Right atrium auricular region (tissue), 2 donors: ENCODE results near the gene GPC6. TPM values are rescaled to one million over a fixed set of nuclear protein-coding genes. Genes with fewer than 3 reads are reported as not detected.

ENCODE experiments used
- DNase-seq: peaks from one replicate; pipeline ENCODE4 v3.0.0-alpha.2; 2019; ENCODE audit warnings: low spot score
- H3K27ac ChIP-seq, 2 donors: fragments of 200-600 bp; sonication (generic); 1 replicate in 1 of 2; 2 replicates in 1 of 2; pipeline ENCODE4 v1.5.1; 2016 to 2019
- H3K27me3 ChIP-seq, 2 donors: fragments of 200-600 bp; sonication (generic); one replicate each; pipeline versions ENCODE4 v1.5.1 to v1.6.0; 2017 to 2019
- H3K36me3 ChIP-seq: fragments of 200-600 bp; sonication (generic); one replicate; pipeline ENCODE4 v1.5.1; 2016
- H3K4me1 ChIP-seq, 2 donors: fragments of 200-600 bp; sonication (generic); one replicate each; pipeline versions ENCODE4 v1.5.1 to v1.6.0; 2017 to 2019
- H3K4me3 ChIP-seq, 2 donors: fragments of 200-600 bp; sonication (generic); 1 replicate in 1 of 2; 2 replicates in 1 of 2; pipeline ENCODE4 v1.5.1; 2017 to 2019; ENCODE audit warnings: mild to moderate bottlenecking in 1 of 2, moderate library complexity in 1 of 2
- H3K9me3 ChIP-seq, 2 donors: fragments of 200-600 bp; sonication (generic); one replicate each; pipeline ENCODE4 v1.5.1; 2019
- total RNA-seq, 2 donors: library from RNA; depleted of rRNA; stranded (reverse); fragments of >200 nt; gene quantifications; one replicate each; pipeline ENCODE4 v1.1.0, GENCODE V29; 2016
- TF ChIP-seq, protein P1 (sequence below), 2 donors: fragments of 200-600 bp; sonication (generic); IDR thresholded peaks; one replicate each; pipeline ENCODE4 v1.5.1; 2019; ENCODE audit warnings: antibody characterized with exemption in 2 of 2

GPC6 gene
- total RNA-seq, 2 donors from 2014 or later, result 1.3 to 3.8 TPM

DNA sequence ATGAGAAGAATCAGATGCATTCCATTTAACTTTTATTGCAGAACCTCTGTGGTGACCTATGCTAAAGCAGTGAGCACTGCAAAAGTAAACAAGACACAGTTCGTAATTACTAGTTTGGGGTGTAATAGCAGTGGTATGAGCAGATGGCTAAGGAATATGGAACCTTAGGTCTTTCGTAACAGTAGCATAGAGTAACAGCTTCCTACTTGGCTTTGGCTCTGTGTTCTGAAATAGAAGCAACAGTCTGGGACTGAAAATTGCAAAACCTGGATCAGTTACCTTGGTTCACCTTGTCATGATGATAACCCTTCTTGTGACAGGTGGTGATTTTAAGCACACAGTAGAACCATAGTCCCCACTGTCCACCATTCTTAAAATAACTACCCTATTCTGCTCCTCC lies 303.4 kb downstream of the GPC6 start:
- no peak for DNase-seq
- no peak overlapping the region for H3K27ac ChIP-seq

DNA sequence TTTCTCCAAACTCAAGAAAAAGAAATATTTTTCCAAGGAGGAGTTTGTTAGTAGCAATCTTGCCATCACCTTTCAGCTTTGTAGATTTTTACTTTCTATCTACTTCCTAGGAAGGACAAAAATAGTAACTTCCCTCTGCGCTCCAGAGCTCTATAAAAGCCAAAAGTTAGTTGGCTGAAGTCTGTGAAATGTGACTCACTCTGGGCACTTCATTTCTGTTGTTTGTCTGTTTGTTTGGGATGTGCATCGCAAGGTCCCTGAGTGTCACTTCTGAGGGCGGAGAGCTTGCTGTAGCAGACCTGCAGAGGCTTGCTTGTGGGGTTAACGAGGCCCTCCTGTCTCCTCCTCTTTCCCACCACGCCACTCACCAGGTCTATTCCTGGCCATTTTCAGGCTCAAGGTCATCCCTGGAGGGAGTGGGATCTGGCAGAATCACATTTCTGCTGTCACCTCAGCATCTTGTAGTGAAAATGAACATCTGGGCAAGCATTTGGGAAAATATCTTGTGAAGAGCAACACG lies 307.6 kb downstream of the GPC6 start:
- Histone ChIP-seq H3K27ac (no peak overlapping the region), H3K4me1 (no peaks in the 10 kb centered on the region), H3K36me3 (no peaks in the 10 kb centered on the region), H3K27me3 (no peaks in the 10 kb centered on the region), H3K4me3 (no peak overlapping the region), H3K9me3 (no peaks in the 10 kb centered on the region)
- no peak for DNase-seq
- TF ChIP-seq, protein P1, sequence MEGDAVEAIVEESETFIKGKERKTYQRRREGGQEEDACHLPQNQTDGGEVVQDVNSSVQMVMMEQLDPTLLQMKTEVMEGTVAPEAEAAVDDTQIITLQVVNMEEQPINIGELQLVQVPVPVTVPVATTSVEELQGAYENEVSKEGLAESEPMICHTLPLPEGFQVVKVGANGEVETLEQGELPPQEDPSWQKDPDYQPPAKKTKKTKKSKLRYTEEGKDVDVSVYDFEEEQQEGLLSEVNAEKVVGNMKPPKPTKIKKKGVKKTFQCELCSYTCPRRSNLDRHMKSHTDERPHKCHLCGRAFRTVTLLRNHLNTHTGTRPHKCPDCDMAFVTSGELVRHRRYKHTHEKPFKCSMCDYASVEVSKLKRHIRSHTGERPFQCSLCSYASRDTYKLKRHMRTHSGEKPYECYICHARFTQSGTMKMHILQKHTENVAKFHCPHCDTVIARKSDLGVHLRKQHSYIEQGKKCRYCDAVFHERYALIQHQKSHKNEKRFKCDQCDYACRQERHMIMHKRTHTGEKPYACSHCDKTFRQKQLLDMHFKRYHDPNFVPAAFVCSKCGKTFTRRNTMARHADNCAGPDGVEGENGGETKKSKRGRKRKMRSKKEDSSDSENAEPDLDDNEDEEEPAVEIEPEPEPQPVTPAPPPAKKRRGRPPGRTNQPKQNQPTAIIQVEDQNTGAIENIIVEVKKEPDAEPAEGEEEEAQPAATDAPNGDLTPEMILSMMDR (IDR thresholded peaks at IDR 0.05), result no peak

More for the DNA sequence above, 303.4 kb downstream of the GPC6 start:
- Histone ChIP-seq H3K36me3 (no peaks in the 10 kb centered on the region), H3K9me3 (no peaks in the 10 kb centered on the region), H3K27me3 (no peaks in the 10 kb centered on the region), H3K4me3 (no peak overlapping the region), H3K4me1 (no peaks in the 10 kb centered on the region)
- TF ChIP-seq, protein P1 (IDR thresholded peaks at IDR 0.05), result no peak

DNA sequence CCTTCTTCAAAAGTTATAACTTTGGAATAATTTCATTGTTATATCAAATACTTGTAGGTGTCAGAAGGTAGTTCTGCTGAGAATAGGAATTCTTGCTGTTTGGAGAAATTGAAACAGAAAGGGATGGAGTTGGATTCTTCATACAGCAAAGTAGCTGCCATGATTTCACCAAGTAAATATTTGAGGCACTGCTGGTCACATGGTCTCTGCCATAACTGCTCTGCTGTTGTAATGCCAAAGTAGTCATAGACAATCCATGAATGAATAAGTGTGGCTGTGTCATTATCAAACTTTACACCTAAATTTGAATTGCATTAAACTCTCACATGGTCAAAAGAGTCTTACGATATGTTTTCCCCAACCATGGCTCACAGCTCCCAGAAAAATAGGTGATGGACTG lies 308.6 kb downstream of the GPC6 start:
- H3K36me3 ChIP-seq, result no peaks in the 10 kb centered on the region

DNA sequence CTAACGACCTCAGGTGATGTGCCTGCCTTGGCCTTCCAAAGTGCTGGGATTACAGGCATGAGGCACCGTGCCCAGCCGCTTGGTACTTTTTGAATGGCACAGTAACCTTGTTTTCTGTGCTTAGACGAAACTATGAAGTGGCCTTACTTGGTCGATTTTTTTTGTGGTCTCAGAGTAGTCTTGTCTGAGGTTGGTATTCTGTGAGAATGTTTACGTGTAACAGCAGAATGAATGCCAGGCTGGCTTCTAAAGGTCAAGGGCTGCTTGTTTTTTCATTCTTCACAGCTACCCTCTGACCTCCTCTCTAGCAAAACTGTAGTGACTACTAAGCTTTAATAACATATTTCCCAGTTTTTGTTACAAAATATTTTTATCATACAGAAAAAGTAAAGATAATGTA lies 313.3 kb downstream of the GPC6 start:
- Histone ChIP-seq H3K4me3 (no peak overlapping the region), H3K27me3 (no peaks in the 10 kb centered on the region), H3K9me3 (no peaks in the 10 kb centered on the region), H3K27ac (no peak overlapping the region), H3K36me3 (no peaks in the 10 kb centered on the region), H3K4me1 (no peaks in the 10 kb centered on the region)
- no peak for DNase-seq
- TF ChIP-seq, protein P1 (IDR thresholded peaks at IDR 0.05), result no peak

More for the DNA sequence above, 308.6 kb downstream of the GPC6 start:
- Histone ChIP-seq H3K27ac (no peak overlapping the region), H3K4me3 (no peak overlapping the region), H3K9me3 (no peaks in the 10 kb centered on the region), H3K27me3 (no peaks in the 10 kb centered on the region), H3K4me1 (no peaks in the 10 kb centered on the region)
- TF ChIP-seq, protein P1 (IDR thresholded peaks at IDR 0.05), result no peak
- no peak for DNase-seq

DNA sequence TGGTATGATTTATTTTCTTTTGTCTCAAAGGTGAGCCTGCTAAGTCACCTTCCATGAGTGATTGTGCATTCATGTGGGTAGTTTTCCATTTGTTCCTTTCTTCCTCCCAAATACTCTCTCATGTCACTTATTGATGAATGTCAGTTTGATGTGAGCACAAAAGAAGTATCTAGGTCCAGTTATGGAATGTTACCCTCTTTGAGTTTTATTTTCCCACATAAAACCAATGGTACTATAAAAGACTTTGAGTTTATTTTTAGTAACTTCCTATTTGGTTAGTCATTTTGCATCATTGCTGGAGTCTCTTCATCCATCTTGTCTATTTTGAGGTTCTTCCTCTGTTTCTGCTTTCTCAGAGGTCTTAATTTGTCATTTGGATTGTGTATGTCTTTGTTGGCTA lies 321.3 kb downstream of the GPC6 start:
- TF ChIP-seq, protein P1 (IDR thresholded peaks at IDR 0.05), result no peak
- Histone ChIP-seq H3K36me3 (no peaks in the 10 kb centered on the region), H3K4me3 (no peak overlapping the region), H3K9me3 (no peaks in the 10 kb centered on the region), H3K27ac (no peak overlapping the region), H3K4me1 (no peaks in the 10 kb centered on the region), H3K27me3 (no peaks in the 10 kb centered on the region)
- no peak for DNase-seq

DNA sequence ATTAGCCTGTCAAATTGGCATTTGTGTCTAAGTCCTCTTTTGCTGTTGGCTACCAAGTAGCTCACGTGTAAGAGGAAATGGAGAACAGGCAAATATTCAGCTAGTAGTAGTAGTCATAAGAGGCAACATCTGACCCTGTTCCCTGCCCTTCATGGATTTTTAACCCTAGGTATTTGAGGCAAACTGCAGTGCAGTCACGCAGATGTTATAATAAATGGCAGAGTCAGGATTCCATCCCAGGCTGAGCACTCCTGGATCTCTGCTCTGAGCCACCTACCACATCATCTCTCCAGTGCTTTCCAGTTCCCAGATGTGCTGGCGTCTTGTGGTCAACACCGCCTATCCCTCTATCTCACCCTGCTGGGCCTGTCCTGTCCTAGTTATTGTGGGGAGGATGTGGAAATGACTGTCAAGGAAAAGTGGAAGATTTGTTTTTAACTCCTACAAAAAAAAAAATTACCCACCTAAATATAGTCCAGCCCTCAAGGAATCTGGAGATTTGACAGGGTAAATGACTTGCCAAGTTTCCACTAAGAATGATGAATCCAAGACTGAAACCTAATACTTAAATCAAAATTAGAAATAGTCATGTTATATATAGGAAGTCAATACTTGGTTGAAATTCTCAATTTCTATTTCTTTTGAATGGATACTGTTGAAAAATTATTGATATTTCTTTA lies 322.9 kb downstream of the GPC6 start:
- Histone ChIP-seq H3K9me3 (no peaks in the 10 kb centered on the region), H3K4me1 (no peaks in the 10 kb centered on the region), H3K4me3 (no peak overlapping the region), H3K27me3 (no peaks in the 10 kb centered on the region), H3K27ac (no peak overlapping the region), H3K36me3 (no peaks in the 10 kb centered on the region)
- TF ChIP-seq, protein P1 (IDR thresholded peaks at IDR 0.05), result no peak
- DNase-seq, result no peak
